K562 (cell line): ENCODE measurements around the gene HES5. TPM values are rescaled to one million over a fixed set of nuclear protein-coding genes. Genes with fewer than 3 reads are reported as not detected.

Experiments
- CBX5 ChIP-seq: IDR thresholded peaks from 2 replicates; pipeline ENCODE4 v1.6.1; 2014; ENCODE audit warnings: low read depth, borderline replicate concordance
- HSF4 ChIP-seq: fragments of 250-450 bp; sonication (Bioruptor Pico); IDR thresholded peaks from 2 replicates; pipeline ENCODE4 v2.1.2; 2022; ENCODE audit warnings: mild to moderate bottlenecking, moderate library complexity, borderline replicate concordance
- NFYB ChIP-seq: IDR thresholded peaks from 2 replicates; pipeline ENCODE4 v1.6.1; 2011; ENCODE audit warnings: mild to moderate bottlenecking, moderate library complexity; ENCODE audit not compliant: insufficient read length; ENCODE audit errors: extremely low read depth
- NRF1 ChIP-seq, 2 experiments: fragments of 450-650 bp; IDR thresholded peaks in 1 of 2; conservative IDR thresholded peaks in 1 of 2; 2 replicates each; pipeline ENCODE4 v1.6.1; 2014; ENCODE audit warnings: mild to moderate bottlenecking in 2 of 2
- POLR3G ChIP-seq: IDR thresholded peaks from 2 replicates; pipeline ENCODE4 v1.6.1; 2011; ENCODE audit not compliant: insufficient read length, insufficient replicate concordance; ENCODE audit errors: extremely low read depth
- TAL1 ChIP-seq: fragments of 450-650 bp; IDR thresholded peaks from 2 replicates; pipeline ENCODE4 v1.6.1; 2016; ENCODE audit warnings: mild to moderate bottlenecking
- ZBTB49 ChIP-seq: sonication (generic); formaldehyde crosslinking; IDR thresholded peaks from 2 replicates; pipeline ENCODE4 v1.8.0; 2022; ENCODE audit warnings: missing genetic modification reagents, mild to moderate bottlenecking, borderline replicate concordance
- ZBTB7A ChIP-seq: IDR thresholded peaks from 2 replicates; pipeline ENCODE4 v1.6.1; 2011; ENCODE audit warnings: low read depth, mild to moderate bottlenecking, low read length, moderate library complexity, borderline replicate concordance; ENCODE audit not compliant: control insufficient read depth
- ZNF512 ChIP-seq: IDR thresholded peaks from 2 replicates; pipeline ENCODE4 v1.6.1; 2016; ENCODE audit warnings: missing genetic modification characterization, missing compliant biosample characterization
- ZNF77 ChIP-seq: fragments of 250-450 bp; sonication (Bioruptor Pico); IDR thresholded peaks from 2 replicates; pipeline ENCODE4 v1.5.0; 2020
- polyA plus RNA-seq, 8 experiments: library from polyadenylated mRNA; depleted of rRNA in 4 of 8; stranded (reverse) in 5 of 8; unstranded in 3 of 8; fragments of >200 nt; fragmentation: Nextera tagmentation in 2 of 8; fragmentation: Illumina TruSeq in 1 of 8; extraction: Ambion mirVana in 2 of 8; extraction: Trizol in 1 of 8; gene quantifications; 2 replicates each; pipeline versions ENCODE4 v1.2.1 to v1.2.3, GENCODE V29; 2011 to 2014; ENCODE audit warnings: inconsistent platforms in 1 of 8, missing spikeins in 1 of 8
- total RNA-seq, 7 experiments: library from RNA; depleted of rRNA in 6 of 7; stranded (reverse); fragments of >200 nt in 6 of 7; fragmentation: Illumina TruSeq in 2 of 7; extraction: Trizol in 2 of 7; gene quantifications; 2 replicates each; pipeline versions ENCODE4 v1.2.1 to v1.2.3, GENCODE V29; 2011 to 2021; ENCODE audit warnings: low replicate concordance in 1 of 7
- TF ChIP-seq, protein P1 (sequence below), 3 experiments: fragments of 200-800 bp in 1 of 3; sonication (Bioruptor generic) in 1 of 3; sonication (generic) in 1 of 3; formaldehyde crosslinking in 1 of 3; IDR thresholded peaks; 2 replicates each; pipeline versions ENCODE4 v1.6.1 to v1.8.0; 2016 to 2022; ENCODE audit warnings: mild to moderate bottlenecking in 2 of 3, missing compliant biosample characterization in 2 of 3, missing genetic modification characterization in 2 of 3, missing genetic modification reagents in 1 of 3
- TF ChIP-seq, protein P2 (sequence below): sonication (generic); formaldehyde crosslinking; IDR thresholded peaks from 2 replicates; pipeline ENCODE4 v1.9.0; 2022; ENCODE audit warnings: mild to moderate bottlenecking, missing genetic modification reagents
- TF ChIP-seq, protein P3 (sequence below): fragments of 200-400 bp; formaldehyde crosslinking; IDR thresholded peaks from 2 replicates; pipeline ENCODE4 v1.6.1; 2017; ENCODE audit warnings: mild to moderate bottlenecking, low read depth, low read length, moderate library complexity
- TF ChIP-seq, protein P4 (sequence below), 2 experiments: fragments of 450-650 bp in 1 of 2; sonication (generic) in 1 of 2; formaldehyde crosslinking; conservative IDR thresholded peaks; 2 replicates each; pipeline versions ENCODE4 v1.4.0 to v1.8.1; 2020 to 2022; ENCODE audit warnings: mild to moderate bottlenecking in 1 of 2, missing genetic modification reagents in 1 of 2

Gene HES5
- total and polyA plus RNA-seq, 9 of the 15 experiments (the other 6 are each of a cell fraction or from before 2014, with no cell fraction given): not detected

- TF ChIP-seq NFYB (peak; percentile 71), NRF1 (conservative IDR thresholded peaks at IDR 0.05 in 1 of 2, IDR thresholded peaks at IDR 0.05 in 1 of 2) (peak in 1 of 2 experiments; percentile 54; a peak in 2 of 4 replicates), CBX5 (no peak; the same call in 1 of the 2 replicates), TAL1 (no peak), ZBTB49 (no peak), ZBTB7A (peak; percentile 50; the same call in 1 of the 2 replicates), ZNF77 (CRISPR knock-in tag) (no peak), POLR3G (no peak), ZNF512 (tag) (no peak), HSF4 (CRISPR knock-in tag) (no peak)
- TF ChIP-seq, protein P1, sequence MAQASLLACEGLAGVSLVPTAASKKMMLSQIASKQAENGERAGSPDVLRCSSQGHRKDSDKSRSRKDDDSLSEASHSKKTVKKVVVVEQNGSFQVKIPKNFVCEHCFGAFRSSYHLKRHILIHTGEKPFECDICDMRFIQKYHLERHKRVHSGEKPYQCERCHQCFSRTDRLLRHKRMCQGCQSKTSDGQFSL (CRISPR knock-in tag; IDR thresholded peaks at IDR 0.05): peak; percentile 59; the same call in 1 of the 2 replicates
- TF ChIP-seq, protein P1 (tag; IDR thresholded peaks at IDR 0.05): peak in 1 of 2 experiments; percentile 99; a peak in 2 of 4 replicates
- TF ChIP-seq, protein P2, sequence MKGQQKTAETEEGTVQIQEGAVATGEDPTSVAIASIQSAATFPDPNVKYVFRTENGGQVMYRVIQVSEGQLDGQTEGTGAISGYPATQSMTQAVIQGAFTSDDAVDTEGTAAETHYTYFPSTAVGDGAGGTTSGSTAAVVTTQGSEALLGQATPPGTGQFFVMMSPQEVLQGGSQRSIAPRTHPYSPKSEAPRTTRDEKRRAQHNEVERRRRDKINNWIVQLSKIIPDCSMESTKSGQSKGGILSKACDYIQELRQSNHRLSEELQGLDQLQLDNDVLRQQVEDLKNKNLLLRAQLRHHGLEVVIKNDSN: peak; percentile 94
- TF ChIP-seq, protein P3, sequence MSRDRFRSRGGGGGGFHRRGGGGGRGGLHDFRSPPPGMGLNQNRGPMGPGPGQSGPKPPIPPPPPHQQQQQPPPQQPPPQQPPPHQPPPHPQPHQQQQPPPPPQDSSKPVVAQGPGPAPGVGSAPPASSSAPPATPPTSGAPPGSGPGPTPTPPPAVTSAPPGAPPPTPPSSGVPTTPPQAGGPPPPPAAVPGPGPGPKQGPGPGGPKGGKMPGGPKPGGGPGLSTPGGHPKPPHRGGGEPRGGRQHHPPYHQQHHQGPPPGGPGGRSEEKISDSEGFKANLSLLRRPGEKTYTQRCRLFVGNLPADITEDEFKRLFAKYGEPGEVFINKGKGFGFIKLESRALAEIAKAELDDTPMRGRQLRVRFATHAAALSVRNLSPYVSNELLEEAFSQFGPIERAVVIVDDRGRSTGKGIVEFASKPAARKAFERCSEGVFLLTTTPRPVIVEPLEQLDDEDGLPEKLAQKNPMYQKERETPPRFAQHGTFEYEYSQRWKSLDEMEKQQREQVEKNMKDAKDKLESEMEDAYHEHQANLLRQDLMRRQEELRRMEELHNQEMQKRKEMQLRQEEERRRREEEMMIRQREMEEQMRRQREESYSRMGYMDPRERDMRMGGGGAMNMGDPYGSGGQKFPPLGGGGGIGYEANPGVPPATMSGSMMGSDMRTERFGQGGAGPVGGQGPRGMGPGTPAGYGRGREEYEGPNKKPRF: no peak
- TF ChIP-seq, protein P4, sequence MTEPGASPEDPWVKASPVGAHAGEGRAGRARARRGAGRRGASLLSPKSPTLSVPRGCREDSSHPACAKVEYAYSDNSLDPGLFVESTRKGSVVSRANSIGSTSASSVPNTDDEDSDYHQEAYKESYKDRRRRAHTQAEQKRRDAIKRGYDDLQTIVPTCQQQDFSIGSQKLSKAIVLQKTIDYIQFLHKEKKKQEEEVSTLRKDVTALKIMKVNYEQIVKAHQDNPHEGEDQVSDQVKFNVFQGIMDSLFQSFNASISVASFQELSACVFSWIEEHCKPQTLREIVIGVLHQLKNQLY (CRISPR knock-in tag; conservative IDR thresholded peaks at IDR 0.05): no peak; a peak in 1 of 4 replicates
Measured at GRCh38 chr1:2545754-2546514, 15.9 kb upstream of the HES5 start (continued).
